ENCODE results near the gene MGARP. TPM values are rescaled to one million over a fixed set of nuclear protein-coding genes. Genes with fewer than 3 reads are reported as not detected.

Gene MGARP
- polyA plus RNA-seq, 1 donor (not counting 4 experiments of a cell fraction or from before 2014, with no cell fraction given): 0.94 TPM

DNA sequence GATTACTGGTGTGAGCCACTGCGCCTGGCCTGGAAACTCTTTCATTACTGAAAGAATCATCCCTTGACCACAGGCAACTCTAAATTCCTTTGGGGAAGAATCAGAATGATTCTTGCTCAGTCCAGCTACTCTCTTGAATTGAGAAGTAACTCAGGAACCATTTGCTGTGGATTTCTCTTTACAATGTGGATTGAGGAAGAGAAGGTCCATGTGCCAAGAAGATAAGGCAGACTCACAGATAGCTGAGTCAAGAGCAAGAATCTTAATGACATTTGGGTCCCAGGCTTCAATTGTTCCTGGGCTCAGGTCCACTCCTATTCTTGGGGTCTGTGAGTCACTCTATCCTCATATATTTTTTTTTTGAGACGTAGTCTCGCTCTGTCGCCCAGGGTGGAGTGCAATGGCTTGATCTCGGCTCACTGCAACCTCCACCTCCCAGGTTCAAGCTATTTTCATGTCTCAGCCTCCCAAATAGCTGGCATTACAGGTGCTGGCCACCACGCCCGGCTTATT, 6.2 kb upstream of the MGARP start:
- Histone ChIP-seq H3K4me1 (ENCODE audit: control insufficient read depth, extremely low read depth, insufficient read depth, low read length) (no peaks in the 10 kb centered on the region), H3K4me3 (ENCODE audit: control insufficient read depth in 2 of 3, extremely low read depth in 1 of 3, insufficient read depth in 2 of 3, low read depth in 1 of 3, low read length in 3 of 3) (no peak overlapping the region), H3K9ac (ENCODE audit: control insufficient read depth, extremely low read depth, insufficient read depth, low read length) (no peak overlapping the region), H4K20me1 (ENCODE audit: control insufficient read depth, extremely low read depth, insufficient read depth, low read length) (no peaks in the 10 kb centered on the region), H3K79me2 (ENCODE audit: control insufficient read depth, insufficient read depth, low read length) (no peaks in the 10 kb centered on the region), H3K9me1 (ENCODE audit: control insufficient read depth, extremely low read depth, insufficient read depth, low read length) (no peaks in the 10 kb centered on the region), H3K27ac (ENCODE audit: control insufficient read depth, insufficient read depth, low read length) (no peak overlapping the region), H3K36me3 (ENCODE audit: control insufficient read depth in 2 of 2, extremely low read depth in 1 of 2, insufficient read depth in 2 of 2, low read length in 2 of 2) (no peaks in the 10 kb centered on the region), H3K4me2 (ENCODE audit: control insufficient read depth, extremely low read depth, insufficient read depth, low read depth, low read length) (no peak overlapping the region), H2AFZ (ENCODE audit: control insufficient read depth, low read length) (no peak overlapping the region), H3K27me3 (ENCODE audit: control insufficient read depth, extremely low read depth, insufficient read depth, low read length) (no peaks in the 10 kb centered on the region), H3K9me3 (ENCODE audit: control insufficient read depth, low read depth, low read length) (no peaks in the 10 kb centered on the region)
- DNase-seq (ENCODE audit: low read depth, low spot score): no peak
- TF ChIP-seq, protein P1, sequence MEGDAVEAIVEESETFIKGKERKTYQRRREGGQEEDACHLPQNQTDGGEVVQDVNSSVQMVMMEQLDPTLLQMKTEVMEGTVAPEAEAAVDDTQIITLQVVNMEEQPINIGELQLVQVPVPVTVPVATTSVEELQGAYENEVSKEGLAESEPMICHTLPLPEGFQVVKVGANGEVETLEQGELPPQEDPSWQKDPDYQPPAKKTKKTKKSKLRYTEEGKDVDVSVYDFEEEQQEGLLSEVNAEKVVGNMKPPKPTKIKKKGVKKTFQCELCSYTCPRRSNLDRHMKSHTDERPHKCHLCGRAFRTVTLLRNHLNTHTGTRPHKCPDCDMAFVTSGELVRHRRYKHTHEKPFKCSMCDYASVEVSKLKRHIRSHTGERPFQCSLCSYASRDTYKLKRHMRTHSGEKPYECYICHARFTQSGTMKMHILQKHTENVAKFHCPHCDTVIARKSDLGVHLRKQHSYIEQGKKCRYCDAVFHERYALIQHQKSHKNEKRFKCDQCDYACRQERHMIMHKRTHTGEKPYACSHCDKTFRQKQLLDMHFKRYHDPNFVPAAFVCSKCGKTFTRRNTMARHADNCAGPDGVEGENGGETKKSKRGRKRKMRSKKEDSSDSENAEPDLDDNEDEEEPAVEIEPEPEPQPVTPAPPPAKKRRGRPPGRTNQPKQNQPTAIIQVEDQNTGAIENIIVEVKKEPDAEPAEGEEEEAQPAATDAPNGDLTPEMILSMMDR (optimal IDR thresholded peaks at IDR 0.05 in 1 of 3, IDR thresholded peaks at IDR 0.05 in 1 of 3, conservative IDR thresholded peaks at IDR 0.05 in 1 of 3; ENCODE audit: extremely low read depth in 1 of 3, insufficient read depth in 2 of 3, low read length in 3 of 3): no peak
- no peak for TF ChIP-seq EZH2 (IDR thresholded peaks at IDR 0.05; ENCODE audit: low read length)
- dilution Hi-C loops (cut with MboI; ENCODE audit: extremely low pct_ligation_motif_present, low sequenced_read_pairs): no loop called here
- FAIRE-seq: no peak

- TF ChIP-seq, protein P1 (optimal IDR thresholded peaks at IDR 0.05 in 1 of 3, IDR thresholded peaks at IDR 0.05 in 1 of 3, conservative IDR thresholded peaks at IDR 0.05 in 1 of 3; ENCODE audit: extremely low read depth in 1 of 3, insufficient read depth in 2 of 3, low read length in 3 of 3): no peak
- Histone ChIP-seq H2AFZ (ENCODE audit: control insufficient read depth, low read length) (no peak overlapping the region), H3K9ac (ENCODE audit: control insufficient read depth, extremely low read depth, insufficient read depth, low read length) (no peak overlapping the region), H3K4me2 (ENCODE audit: control insufficient read depth, extremely low read depth, insufficient read depth, low read depth, low read length) (no peak overlapping the region), H3K9me1 (ENCODE audit: control insufficient read depth, extremely low read depth, insufficient read depth, low read length) (no peaks in the 10 kb centered on the region), H3K4me3 (ENCODE audit: control insufficient read depth in 2 of 3, extremely low read depth in 1 of 3, insufficient read depth in 2 of 3, low read depth in 1 of 3, low read length in 3 of 3) (no peak overlapping the region), H3K27me3 (ENCODE audit: control insufficient read depth, extremely low read depth, insufficient read depth, low read length) (peaks cover 8% of the 10 kb centered on the region), H4K20me1 (ENCODE audit: control insufficient read depth, extremely low read depth, insufficient read depth, low read length) (no peaks in the 10 kb centered on the region), H3K9me3 (ENCODE audit: control insufficient read depth, low read depth, low read length) (no peaks in the 10 kb centered on the region), H3K4me1 (ENCODE audit: control insufficient read depth, extremely low read depth, insufficient read depth, low read length) (no peaks in the 10 kb centered on the region), H3K79me2 (ENCODE audit: control insufficient read depth, insufficient read depth, low read length) (no peaks in the 10 kb centered on the region), H3K27ac (ENCODE audit: control insufficient read depth, insufficient read depth, low read length) (no peak overlapping the region), H3K36me3 (ENCODE audit: control insufficient read depth in 2 of 2, extremely low read depth in 1 of 2, insufficient read depth in 2 of 2, low read length in 2 of 2) (no peaks in the 10 kb centered on the region)
- FAIRE-seq: no peak
- dilution Hi-C loops (cut with MboI; ENCODE audit: extremely low pct_ligation_motif_present, low sequenced_read_pairs): no loop called here
- DNase-seq (ENCODE audit: low read depth, low spot score): no peak
These were observed 2.7 kb upstream of the MGARP start for GRCh38 chr4:139282721-139283075.
